Measurements from ENCODE around the gene STK39.

The STK39 gene

GRCh38 chr2:167939514-167940345 lies 307.7 kb downstream of the STK39 start:
- DNase-seq (ENCODE audit: low read depth), result no peak
- no peak for TF ChIP-seq CTCF (IDR thresholded peaks at IDR 0.05; ENCODE audit: low read depth, low read length, missing control alignments)
- in situ Hi-C loops (cut with HindIII; ENCODE audit: low sequenced_read_pairs), result no loop called here
- no peak overlapping the region for H3K4me3 ChIP-seq (ENCODE audit: low read depth, low read length)

GRCh38 chr2:167937403-167937802 lies 310.0 kb downstream of the STK39 start:
- TF ChIP-seq CTCF (IDR thresholded peaks at IDR 0.05; ENCODE audit: low read depth, low read length, missing control alignments), result no peak
- no peak for DNase-seq (ENCODE audit: low read depth)
- no peak overlapping the region for H3K4me3 ChIP-seq (ENCODE audit: low read depth, low read length)
- in situ Hi-C loops (cut with HindIII; ENCODE audit: low sequenced_read_pairs), result no loop called here

GRCh38 chr2:167935803-167936110 lies 311.6 kb downstream of the STK39 start:
- no peak overlapping the region for H3K4me3 ChIP-seq (ENCODE audit: low read depth, low read length)
- no peak for DNase-seq (ENCODE audit: low read depth)
- no peak for TF ChIP-seq CTCF (IDR thresholded peaks at IDR 0.05; ENCODE audit: low read depth, low read length, missing control alignments)
- in situ Hi-C loops (cut with HindIII; ENCODE audit: low sequenced_read_pairs), result no loop called here

GRCh38 chr2:167933097-167933814 lies 314.1 kb downstream of the STK39 start:
- in situ Hi-C loops (cut with HindIII; ENCODE audit: low sequenced_read_pairs), result no loop called here
- TF ChIP-seq CTCF (IDR thresholded peaks at IDR 0.05; ENCODE audit: low read depth, low read length, missing control alignments), result no peak
- no peak for DNase-seq (ENCODE audit: low read depth)
- H3K4me3 ChIP-seq (ENCODE audit: low read depth, low read length), result no peak overlapping the region

GRCh38 chr2:167932123-167932693 lies 315.2 kb downstream of the STK39 start:
- H3K4me3 ChIP-seq (ENCODE audit: low read depth, low read length), result no peak overlapping the region
- in situ Hi-C loops (cut with HindIII; ENCODE audit: low sequenced_read_pairs), result no loop called here
- DNase-seq (ENCODE audit: low read depth), result no peak
- TF ChIP-seq CTCF (IDR thresholded peaks at IDR 0.05; ENCODE audit: low read depth, low read length, missing control alignments), result no peak

GRCh38 chr2:167929484-167929883 lies 317.9 kb downstream of the STK39 start:
- no peak for DNase-seq (ENCODE audit: low read depth)
- no peak overlapping the region for H3K4me3 ChIP-seq (ENCODE audit: low read depth, low read length)
- in situ Hi-C loops (cut with HindIII; ENCODE audit: low sequenced_read_pairs), result no loop called here
- no peak for TF ChIP-seq CTCF (IDR thresholded peaks at IDR 0.05; ENCODE audit: low read depth, low read length, missing control alignments)

All from astrocyte of the cerebellum (primary cell).